AG04450 (cell line): ENCODE data around the gene UTP14C. TPM values are rescaled to one million over a fixed set of nuclear protein-coding genes. Genes with fewer than 3 reads are reported as not detected.
"Not testable (repeated sequence)": the region's sequence is repeated elsewhere in the genome, so short reads cannot be mapped to it uniquely, and the experiment has no call there.

ENCODE experiments used
- CTCF ChIA-PET: fragments of 300-600, 350-600 bp; formaldehyde crosslinking; extraction: SDS; loops from one replicate; lab custom pipeline; 2022; ENCODE audit warnings: antibody characterized with exemption, inconsistent platforms; lab: Charles Lee
- POLR2A ChIA-PET: fragments of 350-600 bp; formaldehyde crosslinking; extraction: SDS; loops from one replicate; lab custom pipeline; 2021; ENCODE audit warnings: antibody characterized with exemption, inconsistent platforms; lab: Yijun Ruan, JAX
- DNase-seq: peaks from one replicate; pipeline ENCODE4 v3.0.0-alpha.2; 2011; ENCODE audit warnings: low read depth, low spot score
- H3K27ac ChIP-seq: one replicate; pipeline ENCODE4 v1.5.1; 2012; ENCODE audit warnings: low read depth, low read length, control low read depth
- H3K27me3 ChIP-seq: one replicate; pipeline ENCODE4 v1.6.0; 2012; ENCODE audit warnings: low read length; ENCODE audit not compliant: control insufficient read depth, insufficient read depth
- H3K4me3 ChIP-seq: 2 replicates; pipeline ENCODE4 v1.5.1; 2011; ENCODE audit warnings: mild to moderate bottlenecking, low read depth, low read length, control low read depth
- H3K9me3 ChIP-seq: 2 replicates; pipeline ENCODE4 v1.5.1; 2012; ENCODE audit warnings: low read length; ENCODE audit not compliant: control insufficient read depth, insufficient read depth
- CTCF ChIP-seq: IDR thresholded peaks from 2 replicates; pipeline ENCODE4 v1.5.1; 2011; ENCODE audit warnings: low read depth, low read length, control low read depth, inconsistent platforms
- polyA plus RNA-seq: library from polyadenylated mRNA; depleted of rRNA; stranded (reverse); fragments of >200 nt; gene quantifications from 2 replicates; pipeline ENCODE4 v1.2.3, GENCODE V29; 2011

The UTP14C gene
- polyA plus RNA-seq, 1 experiment = 18.0 TPM

DNA sequence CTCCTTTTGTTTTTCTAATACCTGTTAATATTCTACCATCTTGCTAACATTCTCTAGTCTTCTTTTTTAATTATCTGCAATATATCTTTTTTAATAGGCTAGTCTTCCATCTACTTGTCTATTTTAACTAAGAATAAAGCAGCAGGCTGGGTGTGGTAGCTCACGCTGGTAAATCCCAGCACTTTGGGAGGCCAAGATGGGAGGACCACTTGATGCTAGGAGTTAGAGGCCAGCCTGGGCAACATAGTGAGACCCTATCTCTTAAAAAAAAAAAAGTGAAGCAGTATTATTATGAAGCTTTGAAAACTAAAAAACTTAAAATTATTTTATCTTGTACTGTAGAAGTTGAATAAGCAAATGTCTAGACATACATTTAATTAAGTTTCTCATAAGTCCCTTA, 3.3 kb downstream of the UTP14C start:
- no peak for TF ChIP-seq CTCF
- H3K27me3 ChIP-seq = no peaks in the 10 kb centered on the region
- POLR2A ChIA-PET = no interaction called here
- CTCF ChIA-PET = no interaction called here
- no peak overlapping the region for H3K4me3 ChIP-seq
- H3K27ac ChIP-seq = no peak overlapping the region
- no peak for DNase-seq
- H3K9me3 ChIP-seq = no peaks in the 10 kb centered on the region

DNA sequence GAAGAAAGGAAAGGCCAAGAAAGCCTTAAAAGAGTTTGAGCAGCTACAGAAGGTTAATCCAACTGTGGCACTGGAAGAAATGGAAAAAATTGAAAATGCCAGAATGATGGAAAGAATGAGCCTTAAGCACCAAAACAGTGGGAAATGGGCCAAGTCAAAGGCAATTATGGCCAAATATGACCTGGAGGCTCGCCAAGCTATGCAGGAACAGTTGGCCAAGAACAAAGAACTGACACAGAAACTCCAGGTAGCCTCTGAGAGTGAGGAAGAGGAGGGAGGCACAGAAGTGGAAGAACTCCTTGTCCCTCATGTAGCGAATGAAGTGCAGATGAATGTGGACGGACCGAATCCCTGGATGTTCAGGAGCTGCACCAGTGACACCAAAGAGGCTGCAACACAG, 5.1 kb downstream of the UTP14C start:
- ChIA-PET CTCF (no interaction called here), POLR2A (no interaction called here)
- Histone ChIP-seq H3K27me3 (no peaks in the 10 kb centered on the region), H3K27ac (no peak overlapping the region), H3K4me3 (no peak overlapping the region), H3K9me3 (no peaks in the 10 kb centered on the region)
- no peak for DNase-seq
- no peak for TF ChIP-seq CTCF

- POLR2A ChIA-PET, H3K27ac ChIP-seq, H3K27me3 ChIP-seq, DNase-seq, CTCF ChIA-PET, H3K9me3 ChIP-seq, H3K4me3 ChIP-seq: not testable (repeated sequence)
Measured at GRCh38 chr13:52030401-52030800, 5.9 kb downstream of the UTP14C start.

DNA sequence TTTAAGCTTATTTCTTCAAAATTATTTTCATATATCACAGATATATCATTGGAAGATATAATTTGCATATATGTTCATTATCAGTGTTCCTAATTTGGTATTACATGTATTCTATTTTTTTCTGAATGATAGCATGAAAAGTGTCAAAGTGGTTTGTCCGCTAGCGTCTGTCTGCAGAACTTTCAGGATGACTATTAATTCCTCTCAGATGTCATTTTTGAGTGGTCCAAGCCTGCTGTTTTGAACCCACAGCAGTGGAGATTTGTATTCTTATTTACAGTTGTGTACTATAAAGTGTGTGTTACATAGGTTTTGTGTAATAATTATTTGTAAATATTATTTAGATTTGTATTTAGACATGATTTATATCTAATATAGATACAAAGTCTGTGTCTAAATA, 8.5 kb downstream of the UTP14C start:
- no peak for TF ChIP-seq CTCF
- ChIA-PET POLR2A (no interaction called here), CTCF (interaction anchor here (0.9 to 1.6 kb wide), 5 partner anchors 32 to 418 kb away, joined by 3 to 7 read pairs (median 3); partner anchors contain the start of gene NEK5)
- Histone ChIP-seq H3K4me3 (no peak overlapping the region), H3K9me3 (no peaks in the 10 kb centered on the region), H3K27me3 (no peaks in the 10 kb centered on the region), H3K27ac (no peak overlapping the region)
- DNase-seq = no peak

DNA sequence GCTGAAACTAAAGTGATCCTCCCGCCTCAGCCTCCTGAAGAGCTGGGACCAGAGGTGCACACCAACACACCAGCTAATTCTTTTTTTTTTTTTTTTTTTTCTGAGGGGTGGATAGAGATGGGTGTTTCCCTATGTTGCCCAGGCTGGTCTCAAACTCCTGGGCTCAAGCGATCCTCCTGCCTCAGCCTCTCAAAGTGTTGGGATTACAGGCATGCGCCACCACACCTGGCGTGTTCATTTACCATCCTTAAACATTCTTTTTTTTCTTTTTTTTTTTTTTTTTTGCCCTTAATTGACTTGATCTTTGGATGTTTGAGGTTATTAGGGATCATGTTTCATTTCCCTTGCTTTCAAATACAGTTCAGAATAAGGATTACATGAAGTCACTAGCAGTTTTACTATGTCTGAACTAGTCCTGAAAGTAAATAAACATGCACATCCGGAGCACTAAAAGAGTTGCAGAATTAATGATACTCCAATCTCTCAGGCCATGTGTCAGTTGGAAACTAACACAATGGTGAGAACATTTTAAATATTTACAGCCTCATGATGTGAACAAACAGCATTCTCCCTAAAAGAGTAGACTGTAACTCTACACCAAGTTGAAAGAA, 10.2 kb downstream of the UTP14C start:
- ChIA-PET POLR2A (no interaction called here), CTCF (interaction anchor here (1.0 kb wide), 1 partner anchor 416 kb away, joined by 3 read pairs; the partner anchor contains the start of gene VPS36)
- no peak overlapping the region for H3K27ac ChIP-seq
- no peaks in the 10 kb centered on the region for H3K9me3 ChIP-seq
- H3K4me3 ChIP-seq = no peak overlapping the region
- TF ChIP-seq CTCF = no peak
- DNase-seq = no peak
- no peaks in the 10 kb centered on the region for H3K27me3 ChIP-seq
